CD1c-positive myeloid dendritic cell (primary cell): ENCODE measurements around the gene SMC6.
A peak's percentile ranks its signal among the peaks of the same experiment; 100 is the strongest.

Experiments
- DNase-seq: peaks from one replicate; pipeline ENCODE4 v3.0.0-alpha.2; 2016; ENCODE audit errors: extremely low spot score

The SMC6 gene

GRCh38 chr2:17765398-17765797 lies 11.8 kb upstream of the SMC6 start:
- DNase-seq, result no peak

- no peak for DNase-seq
These were observed 10.2 kb upstream of the SMC6 start for GRCh38 chr2:17763641-17764333.

- DNase-seq, result no peak
These were observed 8.8 kb upstream of the SMC6 start for GRCh38 chr2:17762451-17762850.

GRCh38 chr2:17759805-17760204 lies 6.2 kb upstream of the SMC6 start:
- DNase-seq, result peak; percentile 10

- DNase-seq, result no peak
These were observed 4.5 kb upstream of the SMC6 start for GRCh38 chr2:17758118-17758517.

GRCh38 chr2:17757321-17757720 lies 3.7 kb upstream of the SMC6 start:
- no peak for DNase-seq

- DNase-seq, result no peak
These were observed 3.1 kb upstream of the SMC6 start for GRCh38 chr2:17756668-17757067.

- no peak for DNase-seq
These were observed 1.3 kb upstream of the SMC6 start for GRCh38 chr2:17754773-17755425.

GRCh38 chr2:17752892-17753802 lies 463 bp downstream of the SMC6 start:
- DNase-seq, result peak; percentile 50

GRCh38 chr2:17752246-17752645 lies 1.4 kb downstream of the SMC6 start:
- DNase-seq, result peak; percentile 15

GRCh38 chr2:17749753-17750438 lies 3.7 kb downstream of the SMC6 start:
- DNase-seq, result no peak

GRCh38 chr2:17748745-17749144 lies 4.9 kb downstream of the SMC6 start:
- no peak for DNase-seq

GRCh38 chr2:17747684-17748452 lies 5.7 kb downstream of the SMC6 start:
- DNase-seq, result no peak

GRCh38 chr2:17740203-17740602 lies 13.4 kb downstream of the SMC6 start:
- no peak for DNase-seq

- DNase-seq, result no peak
These were observed 16.6 kb downstream of the SMC6 start for GRCh38 chr2:17736989-17737388.

- DNase-seq, result no peak
These were observed 17.7 kb downstream of the SMC6 start for GRCh38 chr2:17735864-17736263.

GRCh38 chr2:17733599-17733998 lies 20.0 kb downstream of the SMC6 start:
- no peak for DNase-seq

GRCh38 chr2:17729880-17730279 lies 23.7 kb downstream of the SMC6 start:
- no peak for DNase-seq

GRCh38 chr2:17728210-17728609 lies 25.4 kb downstream of the SMC6 start:
- DNase-seq, result no peak

- DNase-seq, result peak; percentile 47
These were observed 33.8 kb downstream of the SMC6 start for GRCh38 chr2:17719562-17720371.
